Tibial nerve (tissue), 4 donors: ENCODE data around the gene SP3. TPM values are rescaled to one million over a fixed set of nuclear protein-coding genes. Genes with fewer than 3 reads are reported as not detected.

Experiments
- DNase-seq, 2 donors: peaks; one replicate each; pipeline ENCODE4 v3.0.0-alpha.2; 2019; ENCODE audit warnings: low spot score in 2 of 2
- H3K27ac ChIP-seq, 4 donors: fragments of 200-600 bp; sonication (generic) in 3 of 4; one replicate each; pipeline ENCODE4 v1.5.1; 2017 to 2019; ENCODE audit warnings: mild to moderate bottlenecking in 1 of 4
- H3K27me3 ChIP-seq, 2 donors: fragments of 200-600 bp; sonication (generic) in 1 of 2; one replicate each; pipeline versions ENCODE4 v1.5.1 to v1.6.0; 2017 to 2019
- H3K36me3 ChIP-seq, 3 donors: fragments of 200-600 bp; sonication (generic); one replicate each; pipeline ENCODE4 v1.5.1; 2018 to 2019
- H3K4me1 ChIP-seq, 4 donors: fragments of 200-600 bp; sonication (generic) in 3 of 4; one replicate each; pipeline ENCODE4 v1.5.1; 2017 to 2019
- H3K4me3 ChIP-seq, 4 donors: fragments of 200-600 bp; sonication (generic) in 3 of 4; one replicate each; pipeline ENCODE4 v1.5.1; 2017 to 2019; ENCODE audit warnings: mild to moderate bottlenecking in 1 of 4, moderate library complexity in 1 of 4
- H3K9me3 ChIP-seq, 4 donors: fragments of 200-600 bp; sonication (generic) in 3 of 4; one replicate each; pipeline ENCODE4 v1.5.1; 2017 to 2019
- CTCF ChIP-seq, 5 experiments: fragments of 200-600 bp in 3 of 5; fragments of 450-650 bp in 2 of 5; sonication (generic) in 3 of 5; IDR thresholded peaks; one replicate each; pipeline ENCODE4 v1.5.1; 2016 to 2019; ENCODE audit warnings: antibody characterized with exemption in 5 of 5, mild to moderate bottlenecking in 3 of 5, moderate library complexity in 2 of 5
- EP300 ChIP-seq, 2 donors: sonication (generic); formaldehyde crosslinking; IDR thresholded peaks; one replicate each; pipeline ENCODE4 v1.6.1; 2017; ENCODE audit warnings: antibody characterized with exemption in 2 of 2, mild to moderate bottlenecking in 1 of 2
- POLR2A ChIP-seq, 2 donors: fragments of 450-650 bp; IDR thresholded peaks; one replicate each; pipeline ENCODE4 v1.6.1; 2017; ENCODE audit warnings: antibody characterized with exemption in 2 of 2, mild to moderate bottlenecking in 2 of 2, moderate library complexity in 2 of 2
- WGBS, 2 donors: methylation state at CpG; one replicate each; pipeline ENCODE4 v1.1.5; 2018; 5-methylcytosine and 5-hydroxymethylcytosine counted together
- total RNA-seq, 4 donors: library from RNA; depleted of rRNA; stranded (reverse); fragments of >200 nt; gene quantifications; one replicate each; pipeline ENCODE4 v1.1.0, GENCODE V29; 2016

Gene SP3
- total RNA-seq, 4 donors from 2014 or later, result 72.5 to 152 (median 128) TPM

DNA sequence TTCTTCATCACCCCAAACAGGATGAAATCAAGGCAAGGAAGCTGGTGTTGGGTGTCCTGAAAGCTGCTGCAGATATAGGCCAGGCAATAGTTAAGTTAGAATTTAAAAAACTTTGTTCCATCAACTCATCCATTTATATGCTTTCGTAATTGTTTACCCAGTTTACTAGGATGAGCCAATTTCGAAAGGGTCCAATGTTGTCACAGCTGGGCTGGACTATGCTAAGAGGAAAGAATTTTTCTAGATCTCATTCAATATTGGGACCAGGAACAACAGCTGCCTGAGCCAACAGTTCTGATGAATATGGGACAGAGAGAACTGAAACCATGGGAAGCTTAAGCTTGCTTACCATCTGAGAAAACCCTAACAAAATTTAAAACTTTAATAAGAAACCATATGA, 21.6 kb upstream of the SP3 start:
- Histone ChIP-seq H3K27me3 (no peaks in the 10 kb centered on the region), H3K27ac (peak overlapping the region in 3 of 4 donors; percentile 37 to 71 (median 58)), H3K36me3 (no peaks in the 10 kb centered on the region), H3K4me1 (peaks cover 0 to 77% (median 29%) of the 10 kb centered on the region in 4 donors), H3K4me3 (no peak overlapping the region), H3K9me3 (no peaks in the 10 kb centered on the region)
- WGBS, 2 donors, result 38 to 46% methylated on average over 2 of the region's 2 CpGs
- peak in 1 of 2 donors; percentile 74 for DNase-seq
- TF ChIP-seq POLR2A (IDR thresholded peaks at IDR 0.05) (no peak), CTCF (IDR thresholded peaks at IDR 0.05) (no peak), EP300 (IDR thresholded peaks at IDR 0.05) (peak in 1 of 2 donors; percentile 88)

GRCh38 chr2:173985605-173985992, 20.4 kb upstream of the SP3 start:
- no peaks in the 10 kb centered on the region for H3K9me3 ChIP-seq
- 30 to 44% methylated on average over 1 of the region's 1 CpG for WGBS, 2 donors
- peak overlapping the region in 3 of 4 donors; percentile 37 to 71 (median 70) for H3K27ac ChIP-seq
- TF ChIP-seq CTCF (IDR thresholded peaks at IDR 0.05) (no peak), EP300 (IDR thresholded peaks at IDR 0.05) (no peak)
- H3K36me3 ChIP-seq, result no peaks in the 10 kb centered on the region
- no peaks in the 10 kb centered on the region for H3K27me3 ChIP-seq
- DNase-seq, result no peak
- peaks cover 0 to 65% (median 22%) of the 10 kb centered on the region in 4 donors for H3K4me1 ChIP-seq
- no peak overlapping the region for H3K4me3 ChIP-seq

- H3K4me1 ChIP-seq, result peaks cover 0 to 62% (median 18%) of the 10 kb centered on the region in 4 donors
- peak overlapping the region in 3 of 4 donors; percentile 37 to 71 (median 70) for H3K27ac ChIP-seq
- WGBS, 2 donors, result 56 to 69% methylated on average over 9 of the region's 9 CpGs
- H3K36me3 ChIP-seq, result no peaks in the 10 kb centered on the region
- H3K4me3 ChIP-seq, result no peak overlapping the region
- TF ChIP-seq POLR2A (IDR thresholded peaks at IDR 0.05) (no peak), EP300 (IDR thresholded peaks at IDR 0.05) (no peak), CTCF (IDR thresholded peaks at IDR 0.05) (no peak)
- no peaks in the 10 kb centered on the region for H3K27me3 ChIP-seq
- H3K9me3 ChIP-seq, result no peaks in the 10 kb centered on the region
- no peak for DNase-seq
These were observed 19.9 kb upstream of the SP3 start for GRCh38 chr2:173984866-173985604.

GRCh38 chr2:173983391-173983871, 18.3 kb upstream of the SP3 start:
- Histone ChIP-seq H3K27ac (peak overlapping the region in 1 of 4 donors; percentile 20), H3K36me3 (no peaks in the 10 kb centered on the region), H3K9me3 (no peaks in the 10 kb centered on the region), H3K4me3 (no peak overlapping the region), H3K4me1 (peaks cover 0 to 48% (median 15%) of the 10 kb centered on the region in 4 donors), H3K27me3 (no peaks in the 10 kb centered on the region)
- TF ChIP-seq EP300 (IDR thresholded peaks at IDR 0.05), result no peak
- no peak for TF ChIP-seq POLR2A (IDR thresholded peaks at IDR 0.05)
- TF ChIP-seq CTCF (IDR thresholded peaks at IDR 0.05), result no peak
- no peak for DNase-seq
- 25 to 32% methylated on average over 3 of the region's 3 CpGs for WGBS, 2 donors

DNA sequence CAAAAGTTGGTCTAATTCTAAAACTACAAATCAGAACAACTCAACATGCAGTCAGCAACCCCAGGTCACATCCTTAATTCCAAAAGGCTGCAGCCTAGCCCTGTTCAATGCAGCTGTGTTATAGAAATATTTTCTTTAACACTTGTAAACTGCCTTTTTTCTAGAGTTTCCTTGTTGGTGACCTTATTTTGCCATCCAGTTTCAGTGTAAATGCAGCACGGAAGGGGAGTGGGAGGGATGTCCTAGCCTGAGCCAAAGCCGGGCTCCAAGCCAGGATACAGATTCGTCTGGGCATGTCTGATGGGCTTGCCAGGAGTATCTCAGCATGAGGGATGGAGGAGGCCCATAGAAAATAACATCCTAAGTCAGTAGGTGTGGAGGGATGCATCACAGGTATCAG, 17.7 kb upstream of the SP3 start:
- no peaks in the 10 kb centered on the region for H3K27me3 ChIP-seq
- no peak for DNase-seq
- H3K36me3 ChIP-seq, result no peaks in the 10 kb centered on the region
- H3K27ac ChIP-seq, result no peak overlapping the region
- WGBS, 2 donors, result 9 to 12% methylated on average over 3 of the region's 3 CpGs
- peaks cover 0 to 45% (median 15%) of the 10 kb centered on the region in 4 donors for H3K4me1 ChIP-seq
- H3K4me3 ChIP-seq, result no peak overlapping the region
- no peak for TF ChIP-seq CTCF (IDR thresholded peaks at IDR 0.05)
- no peak for TF ChIP-seq EP300 (IDR thresholded peaks at IDR 0.05)
- TF ChIP-seq POLR2A (IDR thresholded peaks at IDR 0.05), result no peak
- no peaks in the 10 kb centered on the region for H3K9me3 ChIP-seq
